Progenitor cell of endocrine pancreas (in vitro differentiated cells): ENCODE results near the gene GLI1. TPM values are rescaled to one million over a fixed set of nuclear protein-coding genes. Genes with fewer than 3 reads are reported as not detected.
"Not testable (repeated sequence)": the region's sequence is repeated elsewhere in the genome, so short reads cannot be mapped to it uniquely, and the experiment has no call there.

Experiments
- DNase-seq: peaks from one replicate; pipeline ENCODE4 v3.0.0; 2021; ENCODE audit warnings: low spot score; ENCODE audit not compliant: unreplicated experiment
- H3K27ac Mint-ChIP-seq: 2 replicates; pipeline ENCODE4 v1.8.0; 2021; ENCODE audit warnings: mild to moderate bottlenecking, moderate library complexity, mixed read lengths
- H3K27me3 Mint-ChIP-seq: 2 replicates; pipeline ENCODE4 v1.8.0; 2021; ENCODE audit warnings: mixed read lengths
- H3K36me3 Mint-ChIP-seq: 2 replicates; pipeline ENCODE4 v1.8.0; 2022; ENCODE audit warnings: mixed read lengths; ENCODE audit not compliant: insufficient read depth
- H3K4me1 Mint-ChIP-seq: 2 replicates; pipeline ENCODE4 v1.8.0; 2021; ENCODE audit warnings: low read depth, mixed read lengths
- H3K4me3 Mint-ChIP-seq: 2 replicates; pipeline ENCODE4 v1.8.0; 2021; ENCODE audit warnings: low read depth, mild to moderate bottlenecking, moderate library complexity, mixed read lengths
- H3K9me3 Mint-ChIP-seq: 2 replicates; pipeline ENCODE4 v1.8.0; 2021; ENCODE audit warnings: low read depth, mixed read lengths
- total RNA-seq: library from RNA; stranded (reverse); gene quantifications from 2 replicates; pipeline ENCODE4 v1.2.1, GENCODE V29; 2021
- TF ChIP-seq, protein P1 (sequence below): fragments of 200-600 bp; sonication (generic); IDR thresholded peaks from one replicate; pipeline ENCODE4 v1.5.0; 2021; ENCODE audit warnings: antibody characterized with exemption, mild to moderate bottlenecking; ENCODE audit not compliant: unreplicated experiment

The GLI1 gene
- total RNA-seq, 1 donor from 2014 or later = 0.91 TPM

GRCh38 chr12:57515934-57516541, 56.5 kb downstream of the GLI1 start:
- Mint-ChIP-seq H3K4me1 (peaks cover 15% of the 10 kb centered on the region), H3K27me3 (no peaks in the 10 kb centered on the region), H3K4me3 (no peak overlapping the region), H3K27ac (peak overlapping the region; percentile 15), H3K36me3 (peaks cover 32% of the 10 kb centered on the region), H3K9me3 (no peaks in the 10 kb centered on the region)
- TF ChIP-seq, protein P1, sequence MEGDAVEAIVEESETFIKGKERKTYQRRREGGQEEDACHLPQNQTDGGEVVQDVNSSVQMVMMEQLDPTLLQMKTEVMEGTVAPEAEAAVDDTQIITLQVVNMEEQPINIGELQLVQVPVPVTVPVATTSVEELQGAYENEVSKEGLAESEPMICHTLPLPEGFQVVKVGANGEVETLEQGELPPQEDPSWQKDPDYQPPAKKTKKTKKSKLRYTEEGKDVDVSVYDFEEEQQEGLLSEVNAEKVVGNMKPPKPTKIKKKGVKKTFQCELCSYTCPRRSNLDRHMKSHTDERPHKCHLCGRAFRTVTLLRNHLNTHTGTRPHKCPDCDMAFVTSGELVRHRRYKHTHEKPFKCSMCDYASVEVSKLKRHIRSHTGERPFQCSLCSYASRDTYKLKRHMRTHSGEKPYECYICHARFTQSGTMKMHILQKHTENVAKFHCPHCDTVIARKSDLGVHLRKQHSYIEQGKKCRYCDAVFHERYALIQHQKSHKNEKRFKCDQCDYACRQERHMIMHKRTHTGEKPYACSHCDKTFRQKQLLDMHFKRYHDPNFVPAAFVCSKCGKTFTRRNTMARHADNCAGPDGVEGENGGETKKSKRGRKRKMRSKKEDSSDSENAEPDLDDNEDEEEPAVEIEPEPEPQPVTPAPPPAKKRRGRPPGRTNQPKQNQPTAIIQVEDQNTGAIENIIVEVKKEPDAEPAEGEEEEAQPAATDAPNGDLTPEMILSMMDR = no peak
- no peak for DNase-seq

DNA sequence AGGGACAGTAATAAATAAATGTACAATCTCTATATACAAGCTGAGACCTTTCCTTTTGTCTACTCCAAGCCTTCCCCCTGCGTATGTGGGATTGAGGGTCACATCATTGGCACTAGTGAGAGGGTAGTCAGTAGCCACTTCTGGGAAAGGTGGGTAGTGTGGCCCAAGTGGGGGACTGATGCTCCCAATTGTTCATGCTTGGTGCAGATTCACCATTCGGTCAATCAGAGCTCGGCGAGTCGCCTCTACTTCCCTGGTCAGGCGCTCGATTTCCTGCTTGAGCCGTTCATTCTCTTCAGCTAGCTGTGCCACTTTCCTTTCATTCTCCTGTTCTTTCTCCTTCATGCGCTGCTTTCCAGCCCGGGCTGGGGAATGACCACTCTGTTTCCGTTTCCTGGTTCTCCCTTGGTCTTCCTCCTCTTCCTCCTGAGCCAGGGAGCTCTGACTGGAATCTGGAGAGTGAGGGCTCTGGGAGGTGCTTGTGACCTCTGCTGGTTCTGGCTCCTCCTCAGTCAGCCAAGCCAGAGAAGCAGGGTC, 57.1 kb downstream of the GLI1 start:
- Mint-ChIP-seq H3K27ac (peak overlapping the region; percentile 78), H3K9me3 (no peaks in the 10 kb centered on the region), H3K4me1 (peaks cover 18% of the 10 kb centered on the region), H3K4me3 (no peak overlapping the region), H3K36me3 (peaks cover 30% of the 10 kb centered on the region), H3K27me3 (no peaks in the 10 kb centered on the region)
- TF ChIP-seq, protein P1 = no peak
- DNase-seq = no peak

DNA sequence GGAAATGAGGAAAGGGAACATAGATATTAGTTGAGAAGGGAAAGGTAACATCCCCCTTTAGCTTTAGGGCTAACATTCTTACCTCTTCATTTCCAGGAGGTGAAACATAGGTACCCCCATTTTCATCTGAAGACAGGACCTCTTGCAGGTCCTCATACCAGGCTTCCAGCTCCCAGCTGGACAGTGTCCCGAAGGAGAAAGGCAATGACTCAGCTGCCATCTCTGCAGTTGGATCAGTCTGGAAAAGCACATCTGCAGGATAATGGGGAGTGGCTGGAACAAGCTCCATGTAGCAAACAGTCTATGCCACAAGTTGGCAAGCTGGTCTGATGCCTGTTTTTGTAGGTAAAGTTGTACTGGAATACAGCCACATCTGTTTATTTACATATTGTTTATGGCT, 57.6 kb downstream of the GLI1 start:
- Mint-ChIP-seq H3K4me3 (no peak overlapping the region), H3K9me3 (no peaks in the 10 kb centered on the region), H3K36me3 (peaks cover 30% of the 10 kb centered on the region), H3K27ac (peak overlapping the region; percentile 58), H3K27me3 (no peaks in the 10 kb centered on the region), H3K4me1 (peaks cover 20% of the 10 kb centered on the region)
- TF ChIP-seq, protein P1 = no peak
- no peak for DNase-seq

DNA sequence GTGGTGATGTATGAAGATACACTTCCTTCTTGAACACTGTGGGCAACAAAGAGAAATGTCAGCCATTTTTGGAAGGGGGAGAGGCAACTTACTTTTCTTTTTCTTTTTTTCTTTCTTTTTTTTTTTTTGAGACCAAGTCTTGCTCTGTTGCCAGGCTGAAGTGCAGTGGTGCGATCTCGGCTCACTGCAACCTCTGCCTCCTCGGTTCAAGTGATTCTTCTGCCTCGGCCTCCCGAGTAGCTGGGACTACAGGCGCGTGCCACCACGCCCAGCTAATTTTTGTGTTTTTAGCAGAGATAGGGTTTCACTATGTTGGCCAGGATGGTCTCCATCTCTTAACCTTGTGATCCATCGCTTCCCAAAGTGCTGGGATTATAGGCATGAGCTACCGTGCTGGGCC, 58.1 kb downstream of the GLI1 start:
- not testable (repeated sequence) for H3K27me3 Mint-ChIP-seq, DNase-seq, H3K4me3 Mint-ChIP-seq, H3K9me3 Mint-ChIP-seq
- Mint-ChIP-seq H3K4me1 (peaks cover 20% of the 10 kb centered on the region), H3K27ac (peak overlapping the region; percentile 58), H3K36me3 (peaks cover 25% of the 10 kb centered on the region)

- Mint-ChIP-seq H3K4me3 (peak overlapping the region; percentile 98), H3K4me1 (peaks cover 24% of the 10 kb centered on the region), H3K9me3 (no peaks in the 10 kb centered on the region), H3K36me3 (peaks cover 19% of the 10 kb centered on the region), H3K27me3 (no peaks in the 10 kb centered on the region), H3K27ac (peak overlapping the region; percentile 58)
- no peak for DNase-seq
- TF ChIP-seq, protein P1 = no peak
These were observed 58.8 kb downstream of the GLI1 start for GRCh38 chr12:57518176-57518919.
